MCF 10A (cell line): ENCODE data around the gene CYGB. TPM values are rescaled to one million over a fixed set of nuclear protein-coding genes. Genes with fewer than 3 reads are reported as not detected.
A peak's percentile ranks its signal among the peaks of the same experiment; 100 is the strongest.

Experiments
- BruUV-seq: library from RNA; stranded (reverse); fragments of 400-500 nt; replicated peaks from 2 replicates; lab custom pipeline; 2021; lab: Mats Ljungman, UMichigan
- CTCF ChIA-PET: fragments of 300-600 bp; sonication (Branson Sonifier 250); formaldehyde crosslinking; extraction: SDS; loops from one replicate; lab custom pipeline; 2021; ENCODE audit warnings: antibody characterized with exemption, inconsistent platforms; lab: Yijun Ruan, JAX
- POLR2A ChIA-PET: fragments of 300-600, 350-650 bp; sonication (Branson Sonifier 250); formaldehyde crosslinking; extraction: SDS; loops from one replicate; lab custom pipeline; 2020; ENCODE audit warnings: antibody characterized with exemption, inconsistent platforms; lab: Yijun Ruan, JAX
- DNase-seq: peaks from one replicate; pipeline ENCODE4 v3.0.0-alpha.2; 2018; ENCODE audit not compliant: unreplicated experiment
- H3K27ac Mint-ChIP-seq: one replicate; pipeline ENCODE4 v1.8.0; 2022; ENCODE audit warnings: mild to moderate bottlenecking, low read depth, mixed read lengths; ENCODE audit not compliant: unreplicated experiment
- H3K27me3 Mint-ChIP-seq: one replicate; pipeline ENCODE4 v1.8.0; 2022; ENCODE audit warnings: mixed read lengths; ENCODE audit not compliant: insufficient read depth, unreplicated experiment
- H3K36me3 Mint-ChIP-seq: one replicate; pipeline ENCODE4 v1.8.0; 2022; ENCODE audit warnings: mild to moderate bottlenecking, moderate library complexity, mixed read lengths; ENCODE audit not compliant: insufficient read depth, unreplicated experiment
- H3K4me1 Mint-ChIP-seq: one replicate; pipeline ENCODE4 v1.8.0; 2022; ENCODE audit warnings: mixed read lengths; ENCODE audit not compliant: insufficient read depth, unreplicated experiment
- H3K4me3 Mint-ChIP-seq: one replicate; pipeline ENCODE4 v1.8.0; 2022; ENCODE audit warnings: mild to moderate bottlenecking, moderate library complexity, mixed read lengths; ENCODE audit not compliant: unreplicated experiment
- H3K9me3 Mint-ChIP-seq: one replicate; pipeline ENCODE4 v1.8.0; 2022; ENCODE audit warnings: mixed read lengths; ENCODE audit not compliant: unreplicated experiment
- CTCF ChIP-seq: fragments of 200-600 bp; IDR thresholded peaks from one replicate; pipeline ENCODE4 v1.8.0; 2022; ENCODE audit warnings: antibody characterized with exemption, mild to moderate bottlenecking; ENCODE audit not compliant: unreplicated experiment
- intact Hi-C: fragments of 100-400 bp; cut with micrococcal nuclease; formaldehyde crosslinking; loops from 2 replicates; pipeline ENCODE4 v1.14.1; 2022
- total RNA-seq: library from RNA; stranded (reverse); gene quantifications from 2 replicates; pipeline ENCODE4 v1.2.3, GENCODE V29; 2022

CYGB gene
- total RNA-seq, 1 experiment from 2014 or later = not detected

GRCh38 chr17:76530095-76530723, 7.3 kb downstream of the CYGB start:
- H3K9me3 Mint-ChIP-seq = no peaks in the 10 kb centered on the region
- H3K36me3 Mint-ChIP-seq = no peaks in the 10 kb centered on the region
- intact Hi-C loops = no loop called here
- H3K27me3 Mint-ChIP-seq = no peaks in the 10 kb centered on the region
- no peak overlapping the region for H3K4me3 Mint-ChIP-seq
- peaks cover 18% of the 10 kb centered on the region for H3K4me1 Mint-ChIP-seq
- POLR2A ChIA-PET = interaction anchor here (0.6 to 5.0 kb wide), 6 partner anchors 10 to 1512 kb away, joined by 3 to 55 read pairs (median 6); partner anchors contain the start of gene PRCD
- no TSS peak for BruUV-seq
- TF ChIP-seq CTCF = no peak
- DNase-seq = no peak
- no peak overlapping the region for H3K27ac Mint-ChIP-seq
- CTCF ChIA-PET = interaction anchor here (0.6 to 3.8 kb wide), 5 partner anchors 16 to 94 kb away, joined by 3 to 18 read pairs (median 9); no protein-coding TSS in a partner anchor

DNA sequence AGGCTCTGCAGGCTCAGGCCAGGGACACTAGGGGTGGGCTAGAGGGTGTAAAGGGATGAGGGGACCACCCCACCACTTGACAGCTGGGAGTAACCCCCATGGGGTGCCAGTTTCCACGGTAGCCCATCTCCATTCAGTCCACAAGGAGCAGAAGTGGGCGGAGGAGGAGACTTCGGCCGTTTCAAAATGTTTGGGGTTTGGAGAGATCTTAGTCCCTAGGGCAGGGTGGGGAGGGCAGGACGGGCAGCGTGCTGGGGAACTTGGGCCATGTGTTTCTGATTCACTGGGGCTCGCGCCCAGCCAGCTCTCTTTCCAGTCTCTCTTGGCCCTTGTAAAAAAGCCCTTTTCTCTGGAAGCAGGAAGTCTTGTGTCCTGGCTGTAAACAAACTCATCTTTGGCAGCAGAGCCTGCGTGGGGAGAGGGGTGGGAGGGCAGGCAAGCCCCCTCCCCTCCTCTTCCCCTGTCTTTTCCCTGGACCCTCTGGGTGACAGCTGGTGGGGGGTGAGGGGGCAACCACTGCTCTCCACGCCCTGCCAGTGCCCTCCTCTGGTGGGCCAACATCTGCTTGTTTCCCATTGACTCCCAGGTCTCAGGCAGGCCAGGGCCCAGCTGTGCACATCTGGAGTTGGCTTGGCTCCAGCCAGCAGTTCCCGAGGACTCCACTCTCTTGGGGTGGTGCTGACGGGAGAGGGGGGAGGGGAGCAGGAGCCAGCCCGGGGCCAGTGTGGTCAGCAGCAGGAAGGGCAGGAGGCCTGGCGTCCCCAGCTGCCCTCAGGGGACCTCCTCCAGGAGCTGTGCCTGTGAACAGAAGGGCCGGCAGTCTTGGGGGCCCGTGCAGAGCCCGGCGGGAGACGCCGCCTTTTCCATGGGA, 8.1 kb downstream of the CYGB start:
- no peaks in the 10 kb centered on the region for H3K9me3 Mint-ChIP-seq
- no peaks in the 10 kb centered on the region for H3K27me3 Mint-ChIP-seq
- peak overlapping the region; percentile 9 for H3K27ac Mint-ChIP-seq
- no peak overlapping the region for H3K4me3 Mint-ChIP-seq
- TF ChIP-seq CTCF = no peak
- CTCF ChIA-PET = interaction anchor here (1.6 to 3.8 kb wide), 4 partner anchors 17 to 95 kb away, joined by 7 to 18 read pairs (median 12); no protein-coding TSS in a partner anchor
- peak; percentile 85 for DNase-seq
- H3K36me3 Mint-ChIP-seq = no peaks in the 10 kb centered on the region
- H3K4me1 Mint-ChIP-seq = peaks cover 26% of the 10 kb centered on the region
- BruUV-seq = no TSS peak
- POLR2A ChIA-PET = interaction anchor here (0.6 to 5.0 kb wide), 10 partner anchors 11 to 1511 kb away, joined by 3 to 55 read pairs (median 4); partner anchors contain the start of gene PRCD
- intact Hi-C loops = no loop called here

DNA sequence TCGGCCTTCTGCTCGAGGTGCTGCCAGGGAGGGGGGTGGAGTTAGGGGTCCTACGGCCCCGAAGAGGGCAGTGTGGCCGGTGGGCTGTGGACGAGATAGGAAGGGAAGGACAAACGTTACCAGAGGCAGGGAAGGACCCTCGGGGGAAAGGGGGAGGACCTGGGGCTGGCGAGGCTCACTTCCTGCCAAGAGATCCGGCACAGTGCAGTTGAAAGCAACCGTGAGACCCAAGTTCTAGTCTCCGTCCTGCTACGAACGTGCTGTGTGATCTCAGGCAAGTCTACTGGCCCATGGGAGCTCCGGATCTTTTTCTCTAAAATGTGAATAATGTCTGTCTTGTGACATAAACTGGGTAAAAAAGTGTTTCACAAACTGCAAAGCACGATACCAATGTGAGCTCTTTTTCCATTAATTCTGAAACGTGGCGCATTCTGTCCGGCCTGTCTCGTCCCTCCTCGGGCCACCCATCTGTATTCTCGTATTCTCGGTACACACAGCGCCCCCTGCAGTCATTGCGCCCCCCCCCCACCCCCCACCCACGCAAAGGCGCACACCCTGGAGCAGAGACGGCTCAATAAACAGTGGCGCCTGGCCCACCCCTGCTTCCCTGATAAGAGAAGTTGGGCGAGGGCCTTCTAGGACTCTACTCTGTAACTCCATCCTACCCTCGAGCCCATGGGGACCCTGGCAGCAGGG, 8.8 kb downstream of the CYGB start:
- intact Hi-C loops = no loop called here
- Mint-ChIP-seq H3K4me1 (peaks cover 29% of the 10 kb centered on the region), H3K27me3 (no peaks in the 10 kb centered on the region), H3K27ac (peak overlapping the region; percentile 9), H3K4me3 (no peak overlapping the region), H3K9me3 (no peaks in the 10 kb centered on the region), H3K36me3 (no peaks in the 10 kb centered on the region)
- POLR2A ChIA-PET = interaction anchor here (0.8 to 5.0 kb wide), 9 partner anchors 12 to 199 kb away, joined by 3 to 55 read pairs (median 5); partner anchors contain the start of genes PRCD and RHBDF2
- CTCF ChIA-PET = interaction anchor here (0.7 to 3.8 kb wide), 7 partner anchors 9 to 424 kb away, joined by 3 to 18 read pairs (median 4); no protein-coding TSS in a partner anchor
- BruUV-seq = no TSS peak
- no peak for TF ChIP-seq CTCF
- no peak for DNase-seq
